ENCODE measurements around the gene CSNK1A1. TPM values are rescaled to one million over a fixed set of nuclear protein-coding genes. Genes with fewer than 3 reads are reported as not detected.

The CSNK1A1 gene
- total RNA-seq, 1 experiment from 2014 or later, result 300 TPM

GRCh38 chr5:149583394-149583793, 32.2 kb upstream of the CSNK1A1 start:
- Histone ChIP-seq H3F3A (ENCODE audit: insufficient read depth, low read depth) (peaks cover 27% of the 10 kb centered on the region), H3K4me2 (no peak overlapping the region), H3K27me3 (ENCODE audit: insufficient read depth, low read depth) (no peaks in the 10 kb centered on the region), H3K4me3 (no peak overlapping the region), H3K27ac (no peak overlapping the region), H3K79me2 (ENCODE audit: low read depth) (no peaks in the 10 kb centered on the region), H2AFZ (no peak overlapping the region), H3K4me1 (replicated peaks; ENCODE audit: insufficient read depth) (peaks cover 32% of the 10 kb centered on the region), H3K36me3 (ENCODE audit: low read depth) (no peaks in the 10 kb centered on the region), H4K20me1 (ENCODE audit: insufficient read depth) (no peaks in the 10 kb centered on the region), H3K9me3 (ENCODE audit: insufficient read depth, low read depth) (peaks cover 6% of the 10 kb centered on the region; the same call in 1 of the 2 replicates), H3K9me2 (ENCODE audit: insufficient read depth) (no peaks in the 10 kb centered on the region)
- BruUV-seq (replicated peaks), result no TSS peak
- TF ChIP-seq CTCF (conservative IDR thresholded peaks at IDR 0.05), result no peak
- TF ChIP-seq EZH2 (IDR thresholded peaks at IDR 0.05; ENCODE audit: low read depth), result no peak
- POLR2A ChIA-PET (ENCODE audit: unreplicated experiment), result no interaction called here
- CTCF ChIA-PET, result interaction anchor here (0.6 kb wide), 1 partner anchor 288 kb away, joined by 3 read pairs; no protein-coding TSS in a partner anchor
- intact Hi-C loops (cut with micrococcal nuclease; ENCODE audit: unreplicated experiment), result no loop called here
- no peak for DNase-seq

GRCh38 chr5:149581931-149582768, 30.9 kb upstream of the CSNK1A1 start:
- CTCF ChIA-PET, result interaction anchor here (0.6 kb wide), 1 partner anchor 37 kb away, joined by 4 read pairs; no protein-coding TSS in a partner anchor
- TSS peak; percentile 80 for BruUV-seq (replicated peaks)
- POLR2A ChIA-PET (ENCODE audit: unreplicated experiment), result interaction anchor here (0.7 kb wide), 1 partner anchor 303 kb away, joined by 5 read pairs; no protein-coding TSS in a partner anchor
- peaks cover 6% of the 10 kb centered on the region; the same call in 1 of the 2 replicates for H3K9me3 ChIP-seq (ENCODE audit: insufficient read depth, low read depth)
- H3K4me3 ChIP-seq, result peak overlapping the region; percentile 60
- H4K20me1 ChIP-seq (ENCODE audit: insufficient read depth), result no peaks in the 10 kb centered on the region
- no peaks in the 10 kb centered on the region for H3K9me2 ChIP-seq (ENCODE audit: insufficient read depth)
- no peaks in the 10 kb centered on the region for H3K27me3 ChIP-seq (ENCODE audit: insufficient read depth, low read depth)
- no peaks in the 10 kb centered on the region for H3K36me3 ChIP-seq (ENCODE audit: low read depth)
- peak overlapping the region; percentile 92 for H3K4me2 ChIP-seq
- intact Hi-C loops (cut with micrococcal nuclease; ENCODE audit: unreplicated experiment), result loop anchor here (1.0 kb wide), 1 partner anchor 36 kb away; no protein-coding TSS in a partner anchor
- DNase-seq, result no peak
- H3K79me2 ChIP-seq (ENCODE audit: low read depth), result no peaks in the 10 kb centered on the region
- 0 out of 2 replicates have a peak overlapping the region, but pooled peaks have one; percentile 26 for H3K27ac ChIP-seq
- TF ChIP-seq EZH2 (IDR thresholded peaks at IDR 0.05; ENCODE audit: low read depth), result no peak
- TF ChIP-seq CTCF (conservative IDR thresholded peaks at IDR 0.05), result no peak
- peak overlapping the region; percentile 81; the same call in 1 of the 2 replicates for H2AFZ ChIP-seq
- peaks cover 22% of the 10 kb centered on the region for H3F3A ChIP-seq (ENCODE audit: insufficient read depth, low read depth)
- H3K4me1 ChIP-seq (replicated peaks; ENCODE audit: insufficient read depth), result peaks cover 27% of the 10 kb centered on the region

- H3K27me3 ChIP-seq (ENCODE audit: insufficient read depth, low read depth), result no peaks in the 10 kb centered on the region
- H3K4me3 ChIP-seq, result peak within 1 kb of the TSS; percentile 60
- TF ChIP-seq EZH2 (IDR thresholded peaks at IDR 0.05; ENCODE audit: low read depth) (no peak), CTCF (conservative IDR thresholded peaks at IDR 0.05) (no peak)
- BruUV-seq (replicated peaks), result no TSS peak
- H4K20me1 ChIP-seq (ENCODE audit: insufficient read depth), result no peaks in the 10 kb centered on the region
- H3K27ac ChIP-seq, result 0 out of 2 replicates have a peak within 1 kb of the TSS, but pooled peaks have one; percentile 26
- H3F3A ChIP-seq (ENCODE audit: insufficient read depth, low read depth), result peaks cover 14% of the 10 kb centered on the region; the same call in 1 of the 2 replicates
- H3K79me2 ChIP-seq (ENCODE audit: low read depth), result no peaks in the 10 kb centered on the region
- ChIA-PET CTCF (interaction anchor here (0.6 kb wide), 1 partner anchor 36 kb away, joined by 4 read pairs; no protein-coding TSS in a partner anchor), POLR2A (ENCODE audit: unreplicated experiment) (interaction anchor here (0.7 kb wide), 1 partner anchor 302 kb away, joined by 5 read pairs; no protein-coding TSS in a partner anchor)
- H2AFZ ChIP-seq, result peak within 1 kb of the TSS; percentile 81
- peak within 1 kb of the TSS; percentile 92 for H3K4me2 ChIP-seq
- H3K9me3 ChIP-seq (ENCODE audit: insufficient read depth, low read depth), result peaks cover 6% of the 10 kb centered on the region; the same call in 1 of the 2 replicates
- H3K4me1 ChIP-seq (replicated peaks; ENCODE audit: insufficient read depth), result peaks cover 19% of the 10 kb centered on the region
- H3K9me2 ChIP-seq (ENCODE audit: insufficient read depth), result no peaks in the 10 kb centered on the region
- intact Hi-C loops (cut with micrococcal nuclease; ENCODE audit: unreplicated experiment), result loop anchor here (1.0 kb wide), 1 partner anchor 37 kb away; no protein-coding TSS in a partner anchor
- H3K36me3 ChIP-seq (ENCODE audit: low read depth), result no peaks in the 10 kb centered on the region
- DNase-seq, result peak in 1 of 2 experiments; percentile 79
Measured at GRCh38 chr5:149581192-149581861, 30.1 kb upstream of the CSNK1A1 start, which contains the start of gene ARHGEF37. ARHGEF37 (plus strand) TSS chr5:149581498; CDS start chr5:149597770, 16,272 bp downstream.
